HCT116 (cell line): ENCODE measurements around the gene FCRL6. TPM values are rescaled to one million over a fixed set of nuclear protein-coding genes. Genes with fewer than 3 reads are reported as not detected.

Experiments
- ATAC-seq: fragments of 200-7000 bp; cut with Tn5 transposase; 2 replicates; pipeline ENCODE4 v1.9.1; 2020; ENCODE audit warnings: mild to moderate bottlenecking, moderate library complexity
- BruUV-seq: library from RNA; stranded (reverse); fragments of 400-500 nt; replicated peaks from 2 replicates; lab custom pipeline; 2021; lab: Mats Ljungman, UMichigan
- CTCF ChIA-PET: fragments of 300-600 bp; sonication (Branson Sonifier 250); formaldehyde crosslinking; loops from one replicate; lab custom pipeline; 2021; ENCODE audit warnings: antibody characterized with exemption; lab: Charles Lee
- POLR2A ChIA-PET: fragments of 300-600, 350-600 bp; sonication (Branson Sonifier 250); formaldehyde crosslinking; loops from one replicate; lab custom pipeline; 2021; ENCODE audit warnings: antibody characterized with exemption; lab: Charles Lee
- RAD21 ChIA-PET, 2 experiments: fragments of 300-600 bp; sonication (Branson Sonifier 250); formaldehyde crosslinking; loops; one replicate each; lab custom pipeline; 2023; ENCODE audit warnings: low total read pairs in 2 of 2; ENCODE audit not compliant: uncharacterized antibody in 2 of 2, unreplicated experiment in 2 of 2, low non-redundant PET in 1 of 2; lab: Charles Lee
- DNase-seq: peaks from one replicate; pipeline ENCODE4 v3.0.0-alpha.2; 2010; ENCODE audit warnings: low read depth, low spot score
- H2AFZ ChIP-seq: fragments of 200-600 bp; shearing (Covaris generic), sonication (generic); 2 replicates; pipeline ENCODE4 v1.6.1; 2017; ENCODE audit warnings: low read depth, mixed run types, mixed read lengths, antibody characterized with exemption, low read length; ENCODE audit not compliant: poor library complexity, severe bottlenecking
- H3K27ac ChIP-seq: 2 replicates; pipeline ENCODE4 v1.5.1; 2012; ENCODE audit warnings: low read depth, low read length
- H3K27me3 ChIP-seq: fragments of 200-600 bp; sonication (generic); 2 replicates; pipeline ENCODE4 v1.6.1; 2016; ENCODE audit warnings: mixed run types, low read length, mixed read lengths; ENCODE audit not compliant: insufficient read depth
- H3K36me3 ChIP-seq, 2 experiments: fragments of 200-500 bp in 1 of 2; fragments of 200-600 bp in 1 of 2; sonication (Bioruptor generic) in 1 of 2; sonication (generic) in 1 of 2; 2 replicates each; pipeline versions ENCODE4 v1.5.1 to v1.6.1; 2014 to 2016; ENCODE audit warnings: low read length in 2 of 2, inconsistent platforms in 1 of 2, mixed read lengths in 1 of 2, mixed run types in 1 of 2; ENCODE audit not compliant: insufficient read depth in 2 of 2, control insufficient read depth in 1 of 2
- H3K4me1 ChIP-seq, 2 experiments: fragments of 200-600 bp in 1 of 2; sonication (generic) in 1 of 2; 2 replicates each; pipeline versions ENCODE4 v1.5.1 to v1.6.1; 2012 to 2017; ENCODE audit warnings: low read length in 2 of 2, inconsistent platforms in 1 of 2, mild to moderate bottlenecking in 1 of 2, mixed read lengths in 1 of 2, mixed run types in 1 of 2, moderate library complexity in 1 of 2; ENCODE audit not compliant: insufficient read depth in 2 of 2, control insufficient read depth in 1 of 2
- H3K4me2 ChIP-seq: fragments of 200-600 bp; sonication (generic); 2 replicates; pipeline ENCODE4 v1.6.1; 2017; ENCODE audit warnings: mixed run types, low read length, mixed read lengths
- H3K4me3 ChIP-seq, 2 experiments: fragments of 200-600 bp in 1 of 2; sonication (generic) in 1 of 2; replicated peaks in 1 of 2; 2 replicates each; pipeline ENCODE4 v1.5.1; 2011 to 2016; ENCODE audit warnings: low read length in 2 of 2, control low read depth in 1 of 2, low read depth in 1 of 2, mild to moderate bottlenecking in 1 of 2, mixed read lengths in 1 of 2, mixed run types in 1 of 2
- H3K79me2 ChIP-seq: fragments of 200-600 bp; sonication (generic); 2 replicates; pipeline ENCODE4 v1.6.1; 2017; ENCODE audit warnings: mild to moderate bottlenecking, mixed run types, low read length, moderate library complexity, mixed read lengths; ENCODE audit not compliant: insufficient read depth
- H3K9ac ChIP-seq: fragments of 200-600 bp; sonication (generic); 2 replicates; pipeline ENCODE4 v1.6.1; 2016; ENCODE audit warnings: low read length, mixed read lengths
- H3K9me2 ChIP-seq: fragments of 200-600 bp; sonication (generic), shearing (Covaris generic); 2 replicates; pipeline ENCODE4 v1.6.1; 2017; ENCODE audit warnings: mixed run types, mild to moderate bottlenecking, moderate library complexity; ENCODE audit not compliant: insufficient read depth
- H3K9me3 ChIP-seq, 2 experiments: fragments of 200-500 bp in 1 of 2; fragments of 200-600 bp in 1 of 2; sonication (Bioruptor generic) in 1 of 2; sonication (generic) in 1 of 2; 2 replicates each; pipeline ENCODE4 v1.6.1; 2014 to 2017; ENCODE audit warnings: low read length in 2 of 2, mixed read lengths in 2 of 2, inconsistent platforms in 1 of 2, low read depth in 1 of 2, mild to moderate bottlenecking in 1 of 2, mixed run types in 1 of 2, moderate library complexity in 1 of 2; ENCODE audit not compliant: control insufficient read depth in 1 of 2, insufficient read depth in 1 of 2
- H4K20me1 ChIP-seq: fragments of 200-600 bp; sonication (generic), shearing (Covaris generic); 2 replicates; pipeline ENCODE4 v1.6.1; 2017; ENCODE audit warnings: mixed run types, mild to moderate bottlenecking, moderate library complexity; ENCODE audit not compliant: insufficient read depth
- FOSL1 ChIP-seq: IDR thresholded peaks from 2 replicates; pipeline ENCODE4 v1.6.1; 2012; ENCODE audit warnings: low read depth
- JUND ChIP-seq: IDR thresholded peaks from 2 replicates; pipeline ENCODE4 v1.6.1; 2012
- YY1 ChIP-seq: IDR thresholded peaks from 2 replicates; pipeline ENCODE4 v1.6.1; 2011; ENCODE audit warnings: low read length, low read depth, moderate library complexity, mild to moderate bottlenecking; ENCODE audit not compliant: insufficient replicate concordance; ENCODE audit errors: extremely low read depth
- ZBTB33 ChIP-seq: IDR thresholded peaks from 2 replicates; pipeline ENCODE4 v1.6.1; 2011; ENCODE audit warnings: mild to moderate bottlenecking, low read length, moderate library complexity; ENCODE audit not compliant: insufficient replicate concordance; ENCODE audit errors: extremely low read depth
- ZNF274 ChIP-seq: fragments of 200-500 bp; sonication (Bioruptor generic); IDR thresholded peaks from 2 replicates; pipeline ENCODE4 v1.6.1; 2014; ENCODE audit warnings: mild to moderate bottlenecking, low read depth, low read length, inconsistent platforms
- intact Hi-C: fragments of 100-400 bp; cut with micrococcal nuclease; formaldehyde crosslinking; loops from 2 replicates; pipeline ENCODE4 v1.10.0; 2022
- total RNA-seq: library from RNA; stranded (reverse); gene quantifications from one replicate; pipeline ENCODE4 v1.2.1, GENCODE V29; 2021; ENCODE audit not compliant: unreplicated experiment

FCRL6 gene
- total RNA-seq, 1 experiment from 2014 or later: not detected

- TF ChIP-seq ZBTB33 (no peak), FOSL1 (no peak), ZNF274 (no peak), YY1 (peak; percentile 63)
These were observed 21.3 kb upstream of the FCRL6 start, which contains the start of gene DUSP23 (continued) for GRCh38 chr1:159780583-159781582.

GRCh38 chr1:159781992-159782391 is 20.2 kb upstream of the FCRL6 start:
- no peak for ATAC-seq
- Histone ChIP-seq H3K4me2 (peak overlapping the region; percentile 74), H3K27me3 (no peaks in the 10 kb centered on the region), H4K20me1 (no peaks in the 10 kb centered on the region), H3K4me3 (peak overlapping the region; percentile 55 to 60; a peak in 3 of 4 replicates), H3K79me2 (no peaks in the 10 kb centered on the region), H3K9me2 (no peaks in the 10 kb centered on the region), H3K9me3 (no peaks in the 10 kb centered on the region), H3K9ac (no peak overlapping the region), H3K4me1 (peaks cover 3 to 21% of the 10 kb centered on the region in 2 experiments; a peak in 2 of 4 replicates), H3K27ac (no peak overlapping the region), H2AFZ (no peak overlapping the region), H3K36me3 (no peaks in the 10 kb centered on the region)
- no peak for DNase-seq
- CTCF ChIA-PET: interaction anchor here (1.9 to 3.2 kb wide), 3 partner anchors 8 to 109 kb away, joined by 10 to 44 read pairs (median 33); no protein-coding TSS in a partner anchor
- TF ChIP-seq JUND: no peak
- POLR2A ChIA-PET: no interaction called here
- RAD21 ChIA-PET: interaction anchor here in 1 of 2 experiments (1.8 kb wide), 1 partner anchor 108 kb away, joined by 15 read pairs; no protein-coding TSS in a partner anchor
- no TSS peak for BruUV-seq
- intact Hi-C loops: loop anchor here (2.0 kb wide), 1 partner anchor 225 kb away; no protein-coding TSS in a partner anchor
